Activated CD8-positive, alpha-beta memory T cell treated with anti-CD3 and anti-CD28 coated beads for 24 hours (primary cell): ENCODE results near the gene ZNF839.
"Not testable (repeated sequence)": the region's sequence is repeated elsewhere in the genome, so short reads cannot be mapped to it uniquely, and the experiment has no call there.

Experiments used
- DNase-seq: peaks from one replicate; pipeline ENCODE4 v3.0.0-alpha.2; 2020

Gene ZNF839

DNA sequence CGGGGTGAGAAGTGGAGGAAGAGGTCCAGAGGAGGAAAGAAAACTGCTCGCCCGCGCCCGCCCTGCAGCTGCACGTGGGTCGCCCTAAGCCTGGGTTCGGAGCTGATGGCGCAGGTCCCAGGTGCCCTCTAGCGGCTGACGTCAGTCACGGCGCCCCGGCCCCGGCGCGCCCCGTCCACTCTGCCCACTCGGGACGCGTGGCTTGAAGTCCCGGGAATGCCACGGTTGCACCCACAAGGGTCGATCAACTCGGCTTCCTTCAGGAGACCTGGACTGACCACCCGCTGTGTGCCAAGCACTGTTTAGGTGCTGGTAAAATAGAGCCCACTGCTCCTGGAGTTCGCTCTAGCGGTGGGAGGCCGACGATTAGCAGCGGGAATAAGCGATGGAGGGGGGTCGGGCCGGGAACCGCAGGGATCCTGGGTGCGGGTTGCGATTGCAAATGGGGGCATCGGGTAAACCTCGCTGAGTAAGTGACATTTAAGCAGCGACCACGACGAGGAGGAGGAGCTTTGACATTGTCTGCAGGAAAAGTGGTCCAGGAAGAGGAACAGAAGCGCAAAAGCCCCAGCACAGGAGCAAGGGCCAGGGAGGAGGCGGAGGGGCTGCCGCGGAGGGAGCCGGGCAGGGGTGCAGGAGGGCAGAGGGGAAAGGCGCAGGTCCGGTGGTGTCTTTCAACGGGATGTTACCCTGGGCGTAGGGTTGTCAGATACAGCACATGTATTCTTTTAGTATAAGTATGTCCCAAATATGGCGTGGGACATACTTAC lies 5.1 kb upstream of the ZNF839 start:
- peak; percentile 92 for DNase-seq

DNA sequence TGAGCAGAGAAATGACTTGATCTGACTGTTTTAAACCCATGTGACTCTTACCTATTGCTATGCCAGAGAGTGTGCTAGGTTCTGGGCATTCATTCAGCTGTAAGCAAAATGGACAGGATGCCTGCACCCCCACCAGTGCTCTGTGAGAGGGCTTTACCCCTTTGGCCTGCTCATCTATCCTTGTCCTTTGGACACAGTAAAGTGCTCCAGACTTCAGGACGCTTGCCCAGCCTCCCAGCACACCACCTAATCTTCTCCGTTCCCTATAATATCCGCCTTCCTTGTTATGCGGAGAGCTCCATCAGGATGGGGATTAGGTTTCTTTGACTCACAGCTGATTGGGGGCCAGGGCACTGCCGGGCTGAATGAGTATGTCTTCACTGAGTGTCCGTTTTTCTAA lies 4.4 kb upstream of the ZNF839 start:
- no peak for DNase-seq

GRCh38 chr14:102316338-102316742 lies 3.2 kb upstream of the ZNF839 start:
- DNase-seq = no peak

GRCh38 chr14:102316743-102317563 lies 2.6 kb upstream of the ZNF839 start:
- DNase-seq = peak; percentile 100

DNA sequence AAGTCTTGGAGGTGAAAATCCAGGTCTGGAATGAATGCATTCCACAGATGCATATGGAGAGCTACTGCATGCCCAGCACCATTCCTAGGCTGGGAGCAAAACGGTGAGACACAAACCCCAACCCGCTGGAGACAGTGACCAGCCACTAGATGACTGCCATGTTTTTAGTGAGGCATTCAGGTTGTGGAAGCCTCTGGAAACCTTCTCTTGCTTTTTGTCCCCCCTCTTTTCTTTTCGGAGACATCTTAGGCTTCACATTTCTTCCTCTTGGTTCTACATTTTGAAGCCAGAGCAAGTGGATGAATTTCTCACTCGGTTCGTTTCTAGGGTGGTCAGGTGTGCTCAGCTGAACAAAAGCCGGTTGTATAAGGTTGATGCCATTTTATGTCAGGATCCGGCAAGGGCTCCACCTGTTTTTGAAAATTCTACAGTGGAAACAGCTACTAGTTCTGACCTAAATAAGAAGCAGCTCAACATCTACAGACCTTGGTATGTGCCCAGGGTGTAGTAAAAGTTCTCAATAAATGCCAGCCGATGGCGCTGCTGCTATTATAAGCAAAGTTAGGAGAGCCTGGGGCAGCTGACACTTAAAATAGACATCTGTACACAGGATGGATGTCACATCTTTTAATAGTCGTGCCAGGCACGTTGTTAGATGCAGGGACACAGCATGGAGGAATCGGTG lies 1.8 kb upstream of the ZNF839 start:
- DNase-seq = no peak

- DNase-seq = no peak
Measured at GRCh38 chr14:102318781-102319276, 717 bp upstream of the ZNF839 start.

- DNase-seq = peak; percentile 83
Measured at GRCh38 chr14:102320033-102320660, 601 bp downstream of the ZNF839 start.

DNA sequence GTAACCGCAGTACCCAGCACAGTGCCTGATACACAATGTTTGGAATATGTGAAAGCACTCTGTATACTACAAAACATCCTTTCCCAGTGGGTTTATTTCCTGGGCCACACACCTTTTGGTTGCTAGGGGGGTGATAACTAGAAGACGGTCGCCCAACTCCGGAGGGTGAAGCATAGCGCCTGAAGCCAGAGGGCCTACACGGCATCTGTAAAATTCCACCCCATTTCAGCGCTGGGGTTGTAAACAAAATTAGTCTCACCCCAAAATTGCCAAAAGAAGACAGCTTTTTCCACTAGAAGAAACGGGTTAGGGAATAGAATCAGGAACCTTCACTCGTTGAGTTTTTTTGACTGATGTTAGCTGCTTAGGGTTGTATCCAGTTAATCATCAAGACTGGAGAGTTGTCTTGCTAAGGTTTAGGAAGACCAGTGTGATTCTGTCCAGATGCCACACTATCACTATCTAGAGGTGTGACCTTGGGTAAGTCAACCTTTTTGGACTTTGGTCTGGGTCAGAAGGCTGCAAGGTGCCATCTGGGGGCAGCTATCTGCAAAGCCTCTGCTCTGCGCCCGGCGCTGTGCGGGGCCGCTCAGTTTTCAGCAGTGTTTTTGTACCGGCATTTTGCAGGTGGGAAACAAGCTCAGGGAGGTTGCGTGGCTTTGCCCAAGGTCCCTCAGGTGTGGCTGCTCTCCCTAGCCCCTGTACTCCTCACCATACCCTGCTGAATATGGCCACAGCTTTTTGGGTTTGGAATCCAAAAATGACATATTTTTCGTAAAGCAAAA lies 1.3 kb downstream of the ZNF839 start:
- DNase-seq = no peak

GRCh38 chr14:102321456-102322422 lies 2.2 kb downstream of the ZNF839 start:
- no peak for DNase-seq

GRCh38 chr14:102323102-102323501 lies 3.6 kb downstream of the ZNF839 start:
- DNase-seq = no peak

DNA sequence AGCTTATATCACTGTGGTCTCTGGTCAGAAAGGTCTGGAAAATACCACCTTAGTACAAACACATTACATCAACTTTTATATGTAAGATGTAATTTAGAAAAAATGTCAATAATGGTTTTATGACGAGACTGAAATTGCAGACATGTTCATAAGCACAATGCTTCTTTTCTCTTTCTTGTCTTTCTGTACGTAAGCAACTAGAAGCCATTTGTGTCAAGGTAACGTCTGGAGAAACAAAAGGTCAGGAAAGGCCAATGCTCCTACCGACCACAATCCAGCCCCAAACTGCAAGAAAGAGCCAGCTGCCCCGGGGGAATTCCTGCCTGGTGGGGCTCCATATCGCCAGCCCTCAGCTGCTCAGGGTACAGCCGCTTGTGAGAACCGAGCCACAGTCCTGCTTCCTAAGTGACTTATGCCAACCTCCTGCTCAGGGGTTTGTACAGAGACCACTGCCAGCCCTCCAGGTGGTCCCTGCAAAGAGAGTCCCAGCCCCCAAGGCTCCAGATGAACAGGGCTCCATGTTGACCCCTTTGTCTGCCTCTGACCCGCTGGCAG lies 6.3 kb downstream of the ZNF839 start:
- no peak for DNase-seq

DNA sequence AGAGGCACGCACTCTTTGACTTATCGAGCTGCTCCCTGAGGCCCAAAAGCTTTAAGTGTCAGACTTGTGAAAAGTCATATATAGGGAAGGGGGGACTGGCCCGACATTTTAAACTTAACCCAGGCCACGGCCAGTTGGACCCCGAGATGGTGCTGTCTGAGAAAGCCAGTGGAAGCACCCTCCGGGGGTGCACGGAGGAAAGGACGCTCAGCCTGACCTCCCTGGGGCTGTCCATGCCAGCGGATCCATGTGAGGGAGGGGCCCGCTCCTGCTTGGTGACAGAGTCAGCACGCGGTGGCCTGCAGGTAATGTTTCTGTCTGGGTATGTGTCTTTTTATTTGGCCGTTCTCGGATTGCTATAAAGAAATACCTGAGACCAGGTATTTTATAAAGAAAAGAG lies 7.0 kb downstream of the ZNF839 start:
- no peak for DNase-seq

DNA sequence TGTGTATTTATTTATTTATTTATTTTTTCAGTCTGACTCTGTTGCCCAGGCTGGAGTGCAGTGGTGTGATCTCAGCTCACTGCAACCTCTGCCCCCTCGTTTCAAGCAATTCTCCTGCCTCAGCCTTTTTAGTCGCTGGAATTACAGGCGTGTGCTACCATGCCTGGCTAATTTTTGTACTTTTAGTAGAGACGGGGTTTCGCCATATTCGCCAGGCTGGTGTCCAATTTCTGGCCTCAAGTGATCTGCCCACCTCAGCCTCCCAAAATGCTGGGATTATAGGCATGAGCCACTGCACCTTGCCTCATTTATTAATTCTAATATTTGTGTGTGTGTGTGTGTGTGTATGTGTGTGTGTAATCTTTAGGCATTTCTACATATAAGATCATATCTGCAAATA lies 9.8 kb downstream of the ZNF839 start:
- not testable (repeated sequence) for DNase-seq

- DNase-seq = no peak
Measured at GRCh38 chr14:102330806-102331205, 11.3 kb downstream of the ZNF839 start.

DNA sequence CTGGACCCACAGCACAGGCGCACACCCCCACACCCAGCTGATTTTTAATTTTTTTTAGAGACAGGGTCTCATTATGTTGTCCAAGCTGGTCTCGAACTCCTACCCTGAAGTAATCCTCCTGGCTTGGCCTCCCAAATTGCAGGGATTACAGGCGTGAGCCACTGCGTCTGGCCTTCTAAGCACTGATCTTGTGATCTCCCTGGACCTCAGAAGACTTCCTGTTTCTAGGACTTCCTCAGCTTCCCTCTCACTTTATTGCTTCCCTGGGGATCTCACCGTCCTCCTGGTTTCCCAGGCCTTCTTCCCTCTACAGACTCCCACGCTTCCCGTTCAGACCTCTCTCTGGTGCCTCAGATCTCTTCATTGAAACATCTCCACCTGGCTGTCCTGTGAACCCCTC lies 13.8 kb downstream of the ZNF839 start:
- no peak for DNase-seq

DNA sequence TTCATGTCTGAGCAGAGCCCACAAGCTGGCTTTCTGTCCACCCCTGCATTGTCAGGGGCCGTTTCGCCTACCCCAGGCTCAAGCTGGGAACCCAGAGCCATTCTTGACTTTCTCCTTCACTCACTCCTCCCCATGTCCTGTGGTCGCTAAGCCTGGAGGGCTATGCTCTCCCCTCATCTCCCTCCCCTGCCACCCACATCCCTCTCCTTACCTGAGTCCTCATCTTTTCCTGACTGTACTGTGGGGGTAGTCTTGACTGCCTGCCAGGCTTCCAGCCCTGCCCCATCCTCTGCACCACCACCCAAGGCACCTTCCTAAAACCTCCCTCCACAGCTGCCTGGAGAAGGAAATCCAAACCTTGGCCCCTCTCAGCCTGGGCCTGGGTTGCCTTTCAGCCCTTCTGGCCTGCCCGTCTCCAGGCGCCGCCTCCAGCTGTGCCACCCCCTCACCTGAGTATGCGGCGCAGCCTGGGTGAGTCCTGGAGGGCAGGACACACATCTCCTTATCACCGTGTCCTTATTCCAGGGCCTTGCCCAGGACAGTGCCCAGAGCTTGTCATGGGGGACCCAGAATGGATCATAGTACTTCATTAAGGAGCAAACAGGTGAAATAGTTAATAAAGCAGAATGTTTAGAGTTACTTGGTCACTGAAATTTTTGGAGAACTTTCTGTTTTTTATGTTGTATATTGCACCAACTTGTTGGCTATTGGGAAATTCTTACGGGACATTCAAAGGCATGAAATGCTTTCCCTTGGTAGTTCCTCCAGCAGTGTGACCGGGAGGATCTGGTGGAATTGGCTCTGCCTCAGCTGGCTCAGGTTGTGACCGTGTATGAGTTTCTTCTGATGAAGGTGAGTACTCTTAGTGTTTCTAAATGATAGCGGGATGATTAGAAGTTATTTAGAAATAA lies 14.5 kb downstream of the ZNF839 start:
- DNase-seq = no peak

DNA sequence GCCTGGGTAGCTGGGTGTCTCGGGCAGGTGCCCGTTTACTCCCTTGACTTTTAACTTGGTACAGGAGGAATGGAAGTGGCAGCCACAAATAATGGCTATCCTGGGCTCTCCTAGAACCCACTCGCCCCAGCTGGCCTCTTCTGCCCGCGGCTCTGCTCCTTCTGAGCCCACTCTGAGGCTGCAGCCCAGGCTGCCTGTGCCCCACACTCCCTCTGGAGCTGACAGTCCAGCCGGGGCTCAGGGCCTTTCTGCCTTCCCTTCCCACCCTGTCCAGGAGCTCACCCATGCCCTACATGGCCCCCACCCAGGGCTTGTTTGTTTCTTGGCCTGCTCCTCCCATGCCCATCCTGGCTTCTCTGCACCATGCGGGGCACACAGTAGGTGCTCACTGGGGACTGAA lies 15.6 kb downstream of the ZNF839 start:
- no peak for DNase-seq

DNA sequence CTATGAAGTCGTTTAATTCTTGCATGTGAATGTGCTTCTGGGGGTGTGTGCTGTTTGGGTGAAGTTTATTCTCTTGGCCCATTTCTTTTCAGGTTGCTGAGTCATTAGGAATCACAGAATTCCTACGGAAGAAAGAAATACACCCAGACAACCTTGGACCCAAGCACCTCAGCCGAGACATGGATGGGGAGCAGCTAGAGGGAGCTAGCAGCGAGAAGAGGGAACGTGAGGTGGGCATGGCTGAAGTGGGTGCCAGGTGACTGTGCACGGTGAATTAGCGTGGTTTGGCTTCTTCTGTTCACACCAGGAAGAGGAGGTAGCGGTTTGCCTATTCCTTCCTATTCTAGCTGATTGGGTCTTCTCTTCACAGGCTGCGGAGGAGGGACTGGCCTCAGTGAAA lies 19.2 kb downstream of the ZNF839 start:
- DNase-seq = no peak

DNA sequence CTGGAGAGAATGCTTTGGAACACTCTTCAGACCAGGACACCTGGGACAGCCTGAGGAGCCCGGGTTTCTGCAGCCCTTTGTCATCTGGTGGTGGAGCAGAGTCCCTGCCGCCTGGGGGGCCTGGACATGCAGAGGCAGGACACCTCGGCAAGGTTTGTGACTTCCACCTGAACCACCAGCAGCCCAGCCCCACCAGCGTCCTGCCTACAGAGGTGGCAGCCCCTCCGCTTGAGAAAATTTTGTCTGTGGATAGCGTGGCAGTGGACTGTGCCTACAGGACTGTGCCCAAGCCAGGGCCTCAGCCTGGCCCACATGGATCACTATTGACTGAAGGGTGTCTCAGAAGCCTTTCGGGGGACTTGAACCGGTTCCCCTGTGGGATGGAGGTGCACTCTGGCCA lies 22.0 kb downstream of the ZNF839 start:
- DNase-seq = no peak

GRCh38 chr14:102342238-102342637 lies 22.7 kb downstream of the ZNF839 start:
- no peak for DNase-seq
